BLaER1 treated with 17β-estradiol and CSF1 and Interleukin-3, amounts not matched to agents 10 nM and 100 nM (cell line): ENCODE measurements around the gene GABARAP.

Source experiments
- H3K27ac ChIP-seq, 11 experiments: shearing (Covaris generic); formaldehyde crosslinking; 2 replicates each; pipeline ENCODE4 v1.8.1; 2022
- H3K27me3 ChIP-seq, 11 experiments: shearing (Covaris generic); formaldehyde crosslinking; 2 replicates each; pipeline ENCODE4 v1.8.1; 2022
- H3K36me3 ChIP-seq, 11 experiments: shearing (Covaris generic); formaldehyde crosslinking; 2 replicates each; pipeline ENCODE4 v1.8.1; 2022
- H3K4me1 ChIP-seq, 10 experiments: shearing (Covaris generic); formaldehyde crosslinking; 2 replicates each; pipeline ENCODE4 v1.8.1; 2022
- H3K4me2 ChIP-seq, 11 experiments: shearing (Covaris generic); formaldehyde crosslinking; 2 replicates each; pipeline ENCODE4 v1.8.1; 2022
- H3K4me3 ChIP-seq, 10 experiments: shearing (Covaris generic); formaldehyde crosslinking; 2 replicates each; pipeline ENCODE4 v1.8.1; 2022
- H3K9ac ChIP-seq, 11 experiments: shearing (Covaris generic); formaldehyde crosslinking; 2 replicates each; pipeline ENCODE4 v1.8.1; 2022
- H3K9me3 ChIP-seq, 11 experiments: shearing (Covaris generic); formaldehyde crosslinking; replicated peaks in 1 of 11; 2 replicates each; pipeline ENCODE4 v1.8.1; 2022
- H4K20me1 ChIP-seq, 11 experiments: shearing (Covaris generic); formaldehyde crosslinking; 2 replicates each; pipeline ENCODE4 v1.8.1; 2022
- Cebpa-rat ChIP-seq, 11 experiments: shearing (Covaris generic); IDR thresholded peaks; 2 replicates each; pipeline ENCODE4 v1.8.1; 2022

Gene GABARAP

DNA sequence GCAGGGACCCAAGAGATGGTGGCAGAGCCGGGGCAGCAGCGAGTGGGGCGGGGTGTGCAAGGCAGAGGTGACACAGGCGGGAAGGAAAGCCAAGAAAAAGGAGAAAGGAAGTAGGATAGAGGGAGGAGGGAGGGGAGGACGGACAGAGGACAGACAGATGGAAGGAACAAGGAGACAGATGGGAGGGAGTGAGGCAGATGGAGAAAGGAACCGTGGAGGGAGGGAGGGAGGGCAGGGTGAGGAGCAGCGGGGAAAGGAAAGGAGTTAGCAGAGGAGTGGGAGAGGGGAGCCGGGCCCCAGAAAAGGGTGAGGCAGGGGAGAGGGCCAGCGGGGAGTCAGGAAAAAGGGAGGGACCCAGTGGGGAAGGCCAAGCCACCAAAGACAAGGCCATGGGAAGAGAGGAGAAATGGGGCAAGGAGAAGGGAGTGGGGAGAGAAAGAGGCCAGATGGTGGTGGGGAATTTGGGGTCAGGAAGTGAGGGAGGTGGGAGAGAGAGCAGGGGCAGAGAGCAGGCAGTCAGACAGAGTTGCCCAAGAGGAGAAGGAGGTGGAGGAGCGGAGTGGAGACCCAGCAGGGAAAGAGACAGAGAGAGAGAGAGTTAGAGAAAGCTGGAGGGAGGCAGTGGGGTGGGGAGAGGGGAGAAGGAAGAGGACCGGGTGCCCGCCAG lies 49.8 kb downstream of the GABARAP start:
- H3K4me2 ChIP-seq, result no peak overlapping the region
- H3K4me3 ChIP-seq, result no peak overlapping the region
- peaks cover 66 to 97% (median 76%) of the 10 kb centered on the region in 11 experiments for H3K36me3 ChIP-seq
- H3K4me1 ChIP-seq, result peaks cover 0 to 7% (median 0%) of the 10 kb centered on the region in 10 experiments; a peak in 2 of 20 replicates
- no peak overlapping the region for H3K27ac ChIP-seq
- no peak overlapping the region for H3K9ac ChIP-seq
- peaks cover 0 to 71% (median 0%) of the 10 kb centered on the region in 11 experiments; a peak in 8 of 22 replicates for H4K20me1 ChIP-seq
- no peak for TF ChIP-seq Cebpa-rat (IDR thresholded peaks at IDR 0.05)
- no peaks in the 10 kb centered on the region for H3K27me3 ChIP-seq
- no peaks in the 10 kb centered on the region for H3K9me3 ChIP-seq

DNA sequence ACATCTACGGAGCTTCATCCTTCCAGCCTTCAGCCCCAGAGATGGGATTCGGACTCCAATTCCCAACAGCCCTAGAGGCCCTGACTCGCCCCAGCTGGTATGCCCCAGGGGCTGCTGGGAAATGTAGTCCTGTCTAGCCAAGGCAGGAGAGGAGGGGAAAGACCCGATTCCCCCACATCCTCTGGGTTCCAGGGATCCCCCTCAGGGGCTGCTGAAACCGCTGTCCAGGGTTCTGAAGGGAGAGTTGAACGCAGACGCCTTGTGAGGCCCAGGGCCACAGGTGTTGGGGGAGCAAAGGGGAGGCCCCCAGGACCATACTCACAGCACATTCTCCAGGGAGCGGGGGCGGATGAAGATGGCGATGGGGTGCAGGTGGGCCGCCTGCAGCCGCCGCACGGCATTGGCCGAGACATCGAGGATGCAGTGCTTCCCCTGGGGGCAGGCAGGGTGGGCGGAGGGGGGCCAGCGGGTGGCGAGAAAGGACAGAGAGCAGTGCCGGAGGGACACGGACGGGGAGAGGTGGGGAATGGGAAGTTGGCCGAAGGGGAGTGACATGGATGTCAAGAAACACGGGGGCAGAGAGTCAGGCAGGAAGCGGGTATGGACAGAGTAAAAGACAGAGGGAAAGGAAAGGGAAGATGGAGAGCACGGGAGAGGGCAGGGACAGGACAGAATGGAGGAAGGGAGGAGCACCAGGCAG lies 50.5 kb downstream of the GABARAP start:
- Histone ChIP-seq H3K27me3 (no peaks in the 10 kb centered on the region), H3K36me3 (peaks cover 60 to 95% (median 70%) of the 10 kb centered on the region in 11 experiments), H3K9me3 (no peaks in the 10 kb centered on the region), H3K27ac (no peak overlapping the region), H3K4me2 (no peak overlapping the region), H4K20me1 (peaks cover 0 to 71% (median 0%) of the 10 kb centered on the region in 11 experiments; a peak in 8 of 22 replicates), H3K4me1 (peaks cover 0 to 7% (median 0%) of the 10 kb centered on the region in 10 experiments; a peak in 2 of 20 replicates), H3K4me3 (no peak overlapping the region), H3K9ac (no peak overlapping the region)
- no peak for TF ChIP-seq Cebpa-rat (IDR thresholded peaks at IDR 0.05)

DNA sequence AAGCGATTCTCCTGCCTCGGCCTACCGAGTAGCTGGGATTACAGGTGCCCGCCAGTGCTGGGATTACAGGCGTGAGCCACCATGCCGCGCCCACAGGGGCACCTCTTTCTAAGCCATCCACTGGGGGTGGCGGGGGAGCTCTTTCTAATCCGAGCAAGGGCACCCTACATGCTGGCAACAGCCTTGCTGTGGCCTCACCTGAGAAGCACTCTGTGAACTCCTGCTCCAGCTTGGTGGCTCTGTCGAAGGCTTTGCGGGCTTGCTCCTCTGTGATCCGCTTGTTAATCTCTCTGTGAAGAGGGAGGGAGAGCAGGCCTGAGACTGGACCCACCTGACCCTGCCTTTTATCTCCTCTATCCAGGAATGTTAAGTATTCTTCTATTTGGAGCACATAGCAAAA lies 51.2 kb downstream of the GABARAP start:
- H3K27me3 ChIP-seq, result no peaks in the 10 kb centered on the region
- H3K9ac ChIP-seq, result no peak overlapping the region
- H3K4me3 ChIP-seq, result no peak overlapping the region
- H3K9me3 ChIP-seq, result no peaks in the 10 kb centered on the region
- no peak overlapping the region for H3K27ac ChIP-seq
- no peak for TF ChIP-seq Cebpa-rat (IDR thresholded peaks at IDR 0.05)
- no peak overlapping the region for H3K4me2 ChIP-seq
- peaks cover 0 to 7% (median 0%) of the 10 kb centered on the region in 10 experiments; a peak in 2 of 20 replicates for H3K4me1 ChIP-seq
- H4K20me1 ChIP-seq, result peaks cover 0 to 68% (median 0%) of the 10 kb centered on the region in 11 experiments; a peak in 8 of 22 replicates
- H3K36me3 ChIP-seq, result peaks cover 53 to 94% (median 69%) of the 10 kb centered on the region in 11 experiments

DNA sequence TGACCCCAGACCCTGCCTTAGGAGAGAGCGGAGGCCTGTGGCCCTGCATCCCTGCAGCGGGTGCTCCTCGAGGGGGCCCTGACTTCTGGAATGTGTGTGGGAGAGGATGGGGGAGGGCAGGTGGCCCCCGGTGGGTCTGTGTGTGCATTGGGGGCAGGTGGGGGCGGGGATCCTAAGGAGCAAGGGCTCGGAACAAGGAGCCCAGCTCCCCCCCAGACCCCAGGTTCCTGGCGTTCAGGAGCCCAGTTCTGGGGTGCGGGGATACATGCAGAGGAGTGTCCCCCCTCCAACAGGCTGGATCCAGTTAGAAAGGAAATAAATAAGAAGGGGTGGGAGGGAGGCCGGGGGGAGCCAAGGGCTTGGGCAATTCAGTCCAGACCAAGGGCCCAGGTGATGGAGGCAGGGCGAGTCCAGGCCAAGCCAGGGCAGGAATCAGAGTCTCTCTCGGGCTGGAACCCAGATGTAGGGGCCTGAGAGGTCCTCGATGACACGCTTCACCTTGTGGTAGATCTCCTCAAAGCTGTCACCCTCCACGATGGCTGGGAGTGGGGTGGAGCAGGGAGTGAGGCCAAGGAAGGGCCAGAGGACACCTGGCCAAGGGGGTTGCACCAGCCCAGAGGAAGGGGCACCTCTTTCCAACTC lies 51.9 kb downstream of the GABARAP start:
- no peak overlapping the region for H3K9ac ChIP-seq
- no peak for TF ChIP-seq Cebpa-rat (IDR thresholded peaks at IDR 0.05)
- no peaks in the 10 kb centered on the region for H3K27me3 ChIP-seq
- H3K4me2 ChIP-seq, result no peak overlapping the region
- peaks cover 46 to 87% (median 62%) of the 10 kb centered on the region in 11 experiments for H3K36me3 ChIP-seq
- no peaks in the 10 kb centered on the region for H3K9me3 ChIP-seq
- H3K4me1 ChIP-seq, result peaks cover 0 to 5% (median 0%) of the 10 kb centered on the region in 10 experiments; a peak in 2 of 20 replicates
- H3K27ac ChIP-seq, result no peak overlapping the region
- H3K4me3 ChIP-seq, result no peak overlapping the region
- H4K20me1 ChIP-seq, result peaks cover 0 to 64% (median 0%) of the 10 kb centered on the region in 11 experiments; a peak in 8 of 22 replicates
